GM19452 (cell line): ENCODE results near the gene RBM23.

Source experiments
- ATAC-seq: cut with Tn5 transposase; IDR thresholded peaks from one replicate; pipeline ENCODE4 v1.9.1; 2021; ENCODE audit not compliant: unreplicated experiment

RBM23 gene

DNA sequence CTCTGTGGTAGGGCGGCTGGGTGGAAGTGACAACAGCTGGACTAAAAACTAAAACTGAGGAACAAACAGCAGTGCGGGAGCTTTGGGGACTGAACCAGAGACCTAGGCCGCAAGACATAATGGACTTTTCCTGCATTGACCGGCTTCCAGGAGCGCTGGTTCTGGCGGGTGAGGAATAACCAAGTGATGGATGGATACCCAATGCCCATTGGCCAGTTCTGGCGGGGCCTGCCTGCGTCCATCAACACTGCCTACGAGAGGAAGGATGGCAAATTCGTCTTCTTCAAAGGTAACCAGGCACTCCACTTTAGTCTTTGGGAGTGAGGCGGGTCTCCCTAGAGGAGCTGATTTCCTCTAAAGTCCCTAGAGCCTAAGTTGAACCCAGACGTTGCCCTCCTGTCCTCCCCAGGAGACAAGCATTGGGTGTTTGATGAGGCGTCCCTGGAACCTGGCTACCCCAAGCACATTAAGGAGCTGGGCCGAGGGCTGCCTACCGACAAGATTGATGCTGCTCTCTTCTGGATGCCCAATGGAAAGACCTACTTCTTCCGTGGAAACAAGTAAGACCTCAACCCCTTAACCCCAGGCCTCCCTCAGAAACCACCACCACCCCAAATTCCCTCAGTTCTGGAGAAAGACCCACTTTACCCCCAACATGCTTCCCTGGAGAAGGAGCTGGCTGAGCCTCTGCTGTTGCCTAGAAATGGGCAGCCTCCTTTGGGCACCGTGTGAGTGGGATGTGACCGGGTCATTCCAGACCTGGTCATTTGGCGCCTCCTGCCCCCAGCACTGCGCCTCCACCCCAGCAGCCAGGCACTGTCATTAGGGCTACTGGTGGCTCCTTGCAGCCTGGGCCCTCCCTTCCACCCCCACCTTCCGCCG lies 74.5 kb downstream of the RBM23 start:
- ATAC-seq, result no peak
